ENCODE measurements around the gene AKR1B15.

AKR1B15 gene

GRCh38 chr7:134613623-134614347, 64.9 kb downstream of the AKR1B15 start:
- DNase-seq (ENCODE audit: low read depth in 2 of 2), result peak in 1 of 2 experiments; percentile 8

GRCh38 chr7:134616611-134617010, 67.7 kb downstream of the AKR1B15 start:
- no peak for DNase-seq (ENCODE audit: low read depth in 2 of 2)

GRCh38 chr7:134618756-134619530, 70.0 kb downstream of the AKR1B15 start:
- DNase-seq (ENCODE audit: low read depth in 2 of 2), result no peak

- no peak for DNase-seq (ENCODE audit: low read depth in 2 of 2)
These were observed 70.9 kb downstream of the AKR1B15 start for GRCh38 chr7:134619627-134620331.

- no peak for DNase-seq (ENCODE audit: low read depth in 2 of 2)
These were observed 73.5 kb downstream of the AKR1B15 start for GRCh38 chr7:134622303-134622995.

GRCh38 chr7:134623193-134623592, 74.3 kb downstream of the AKR1B15 start:
- no peak for DNase-seq (ENCODE audit: low read depth in 2 of 2)

GRCh38 chr7:134625550-134625949, 76.6 kb downstream of the AKR1B15 start:
- DNase-seq (ENCODE audit: low read depth in 2 of 2), result no peak

- DNase-seq (ENCODE audit: low read depth in 2 of 2), result no peak
These were observed 78.3 kb downstream of the AKR1B15 start for GRCh38 chr7:134627109-134627774.

GRCh38 chr7:134627775-134628153, 78.9 kb downstream of the AKR1B15 start:
- DNase-seq (ENCODE audit: low read depth in 2 of 2), result no peak

- no peak for DNase-seq (ENCODE audit: low read depth in 2 of 2)
These were observed 80.5 kb downstream of the AKR1B15 start for GRCh38 chr7:134629445-134629844.

Data from stimulated activated CD4-positive, alpha-beta T cell treated with anti-CD3 and anti-CD28 coated beads, Interleukin-12 subunit alpha, Interleukin-12 subunit beta, amount 100 ng/mL, for 24 hours (primary cell).